Stimulated activated naive CD8-positive, alpha-beta T cell treated with anti-CD3 and anti-CD28 coated beads, Interleukin-15, amount 100 ng/mL, for 72 hours (primary cell): ENCODE data around the gene SHISA6.

Experiments
- ATAC-seq: fragments of 150-1000 bp; cut with Tn5 transposase; 2 replicates; pipeline ENCODE4 v1.10.0; 2021; ENCODE audit warnings: mild to moderate bottlenecking, moderate library complexity
- DNase-seq, 2 donors: peaks; one replicate each; pipeline ENCODE4 v3.0.0; 2021 to 2022
- H3K27ac Mint-ChIP-seq, 2 donors: one replicate each; pipeline ENCODE4 v1.8.0; 2022; ENCODE audit warnings: mild to moderate bottlenecking in 2 of 2, mixed read lengths in 2 of 2, moderate library complexity in 2 of 2
- H3K27me3 Mint-ChIP-seq: one replicate; pipeline ENCODE4 v1.8.0; 2022; ENCODE audit warnings: mixed read lengths
- H3K4me1 Mint-ChIP-seq: one replicate; pipeline ENCODE4 v1.8.0; 2022; ENCODE audit warnings: mild to moderate bottlenecking, mixed read lengths
- H3K4me3 Mint-ChIP-seq, 2 donors: one replicate each; pipeline ENCODE4 v1.8.0; 2022; ENCODE audit warnings: mild to moderate bottlenecking in 2 of 2, mixed read lengths in 2 of 2, moderate library complexity in 1 of 2
- H3K9me3 Mint-ChIP-seq, 2 donors: one replicate each; pipeline ENCODE4 v1.8.0; 2022; ENCODE audit warnings: mixed read lengths in 2 of 2

SHISA6 gene

DNA sequence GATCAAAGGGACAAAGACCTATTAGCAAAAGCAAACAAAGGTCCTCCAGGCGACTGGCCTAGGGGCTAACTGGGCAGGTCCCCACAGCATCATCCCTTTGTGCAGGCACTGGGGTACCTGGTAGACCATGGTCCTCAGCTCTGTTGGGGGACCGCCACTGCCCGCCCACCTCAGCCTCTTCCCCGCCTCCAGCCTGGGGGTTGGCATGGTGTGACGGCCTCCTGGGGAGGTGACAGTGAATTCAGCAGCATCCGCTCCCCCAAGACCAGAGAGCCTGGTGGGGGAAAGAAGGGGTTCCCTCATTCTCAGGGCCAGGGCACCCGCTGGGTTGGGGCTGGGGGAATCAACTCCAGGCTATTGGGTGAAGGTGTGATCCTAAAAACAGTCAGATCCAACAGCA lies 318.6 kb downstream of the SHISA6 start:
- Mint-ChIP-seq H3K27me3 (no peaks in the 10 kb centered on the region), H3K4me1 (no peaks in the 10 kb centered on the region)
- DNase-seq: no peak

DNA sequence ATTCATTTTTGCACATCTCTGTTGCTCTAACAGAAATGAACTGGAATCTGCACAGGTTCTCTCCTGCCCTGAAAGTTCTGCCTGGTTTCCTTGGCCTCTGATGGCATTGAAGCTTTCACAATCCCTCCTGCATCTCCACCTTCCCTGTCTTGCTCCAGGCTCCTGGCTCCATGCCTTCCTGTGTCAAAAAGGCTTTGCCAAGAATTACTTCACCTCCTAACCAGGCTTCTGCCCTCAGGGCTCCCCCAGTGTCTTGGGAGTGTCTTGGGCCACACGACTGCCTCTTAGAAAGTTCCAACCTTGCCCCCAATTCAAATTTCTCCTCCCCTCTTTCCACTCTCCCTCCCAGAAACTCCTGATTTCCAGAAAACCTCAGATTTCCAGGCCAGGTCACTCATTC lies 320.3 kb downstream of the SHISA6 start:
- Mint-ChIP-seq H3K4me3 (no peak overlapping the region), H3K4me1 (no peaks in the 10 kb centered on the region), H3K9me3 (no peaks in the 10 kb centered on the region), H3K27me3 (no peaks in the 10 kb centered on the region), H3K27ac (no peak overlapping the region)
- no peak for ATAC-seq
- DNase-seq: no peak

More for the DNA sequence above, 318.6 kb downstream of the SHISA6 start:
- ATAC-seq: no peak
- Mint-ChIP-seq H3K27ac (no peak overlapping the region), H3K4me3 (no peak overlapping the region), H3K9me3 (peaks cover 0 to 4% of the 10 kb centered on the region in 2 donors)

DNA sequence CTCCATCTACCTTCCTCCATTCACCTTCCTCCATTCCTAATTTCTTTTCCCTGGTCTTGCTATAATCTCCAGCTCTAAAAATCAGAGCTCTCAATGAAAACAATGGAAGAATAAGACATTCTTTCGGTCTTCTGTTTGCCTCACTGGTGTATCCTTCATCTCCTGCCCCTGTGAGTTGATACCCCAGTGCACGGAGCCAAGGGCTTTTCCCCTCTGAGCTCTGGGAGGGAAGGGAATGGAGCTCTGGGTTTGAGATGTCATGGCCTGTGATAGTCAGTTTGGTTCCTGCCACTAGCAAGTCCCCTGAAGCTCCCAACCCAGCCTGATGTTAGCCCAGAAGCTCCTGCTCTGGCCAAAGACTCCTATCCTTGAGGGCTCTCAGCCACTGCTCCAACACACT lies 320.7 kb downstream of the SHISA6 start:
- no peak for DNase-seq
- Mint-ChIP-seq H3K4me1 (no peaks in the 10 kb centered on the region), H3K27ac (no peak overlapping the region), H3K9me3 (no peaks in the 10 kb centered on the region), H3K27me3 (no peaks in the 10 kb centered on the region), H3K4me3 (no peak overlapping the region)
- ATAC-seq: no peak

DNA sequence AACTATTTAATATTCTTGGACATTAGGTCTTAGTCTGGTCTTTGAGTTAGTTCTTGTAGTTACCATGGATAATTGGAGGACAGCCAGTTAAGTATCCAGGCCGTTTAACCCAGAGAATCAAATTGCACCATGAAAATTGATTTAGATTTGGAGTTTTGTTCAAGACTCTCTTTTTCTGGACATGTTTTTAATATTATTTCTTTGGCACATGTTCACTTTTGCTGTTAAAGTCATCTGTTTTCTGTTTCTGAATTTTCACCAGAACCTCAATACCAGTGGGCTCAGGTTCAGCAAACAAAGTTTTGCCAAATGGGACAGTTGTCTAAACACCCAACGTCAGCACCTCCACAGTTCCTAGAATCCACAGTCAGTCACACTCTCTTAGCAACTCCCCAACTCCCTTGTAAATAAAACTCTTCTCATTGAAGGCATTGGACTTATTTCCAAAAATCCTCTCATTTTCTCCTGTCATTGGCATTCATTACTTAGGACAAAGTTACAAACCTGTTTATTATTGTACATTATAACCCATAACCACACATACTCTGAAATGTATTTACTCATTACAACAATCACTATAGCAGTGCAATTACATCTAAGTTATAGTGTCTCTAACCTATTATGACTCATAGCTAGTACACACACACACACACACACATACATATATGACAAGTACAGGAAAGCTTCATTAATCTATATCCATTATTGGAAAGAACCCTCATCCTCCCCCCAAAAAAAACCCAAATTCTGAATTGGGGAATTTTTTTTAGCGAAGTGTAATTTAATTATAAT lies 323.8 kb downstream of the SHISA6 start:
- no peak for DNase-seq
- Mint-ChIP-seq H3K27me3 (no peaks in the 10 kb centered on the region), H3K9me3 (peaks cover 0 to 9% of the 10 kb centered on the region in 2 donors), H3K27ac (no peak overlapping the region), H3K4me3 (no peak overlapping the region), H3K4me1 (no peaks in the 10 kb centered on the region)
- no peak for ATAC-seq

DNA sequence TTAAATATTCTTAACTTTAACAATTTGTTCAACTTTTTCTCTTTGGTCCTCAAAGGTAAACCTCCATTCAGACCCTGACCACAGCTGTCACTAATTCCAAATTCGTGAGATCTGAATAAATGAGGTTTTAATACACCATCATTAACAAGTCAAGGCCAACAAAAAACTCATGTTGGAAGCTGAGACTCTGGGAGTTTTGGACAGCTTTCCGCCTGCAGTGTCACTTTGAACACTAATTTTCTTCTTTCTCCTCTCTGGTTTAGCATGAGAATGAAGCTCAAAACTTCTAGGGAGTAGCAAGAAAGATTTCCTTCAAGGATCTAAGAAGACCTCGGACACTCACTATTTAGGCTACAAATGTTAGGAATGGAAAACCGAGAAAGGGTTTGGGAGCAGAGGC lies 324.6 kb downstream of the SHISA6 start:
- peaks cover 0 to 9% of the 10 kb centered on the region in 2 donors for H3K9me3 Mint-ChIP-seq
- no peaks in the 10 kb centered on the region for H3K4me1 Mint-ChIP-seq
- H3K27ac Mint-ChIP-seq: no peak overlapping the region
- no peaks in the 10 kb centered on the region for H3K27me3 Mint-ChIP-seq
- ATAC-seq (no peak), DNase-seq (no peak)
- no peak overlapping the region for H3K4me3 Mint-ChIP-seq

DNA sequence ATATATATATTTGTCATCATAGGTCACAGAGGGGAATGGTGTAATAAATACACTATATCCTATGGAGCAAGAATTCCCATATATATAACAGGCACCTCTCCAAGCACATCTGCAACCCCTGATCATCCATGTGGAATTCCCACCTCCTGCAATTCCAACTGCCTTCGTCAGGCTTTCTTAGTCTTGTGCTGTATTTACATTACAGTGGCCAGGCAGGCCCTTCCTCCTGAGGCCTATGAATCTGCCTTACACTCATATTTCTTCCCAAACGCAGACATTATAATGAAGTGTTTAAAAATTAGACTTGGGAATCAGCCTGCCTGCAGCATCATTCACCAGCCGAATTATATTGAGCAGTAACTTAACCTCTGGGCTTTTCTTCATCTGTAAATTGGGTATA lies 338.0 kb downstream of the SHISA6 start:
- H3K27ac Mint-ChIP-seq: no peak overlapping the region
- H3K27me3 Mint-ChIP-seq: no peaks in the 10 kb centered on the region
- no peak overlapping the region for H3K4me3 Mint-ChIP-seq
- H3K9me3 Mint-ChIP-seq: peaks cover 0 to 1% of the 10 kb centered on the region in 2 donors
- ATAC-seq: no peak
- no peaks in the 10 kb centered on the region for H3K4me1 Mint-ChIP-seq
- DNase-seq: no peak

DNA sequence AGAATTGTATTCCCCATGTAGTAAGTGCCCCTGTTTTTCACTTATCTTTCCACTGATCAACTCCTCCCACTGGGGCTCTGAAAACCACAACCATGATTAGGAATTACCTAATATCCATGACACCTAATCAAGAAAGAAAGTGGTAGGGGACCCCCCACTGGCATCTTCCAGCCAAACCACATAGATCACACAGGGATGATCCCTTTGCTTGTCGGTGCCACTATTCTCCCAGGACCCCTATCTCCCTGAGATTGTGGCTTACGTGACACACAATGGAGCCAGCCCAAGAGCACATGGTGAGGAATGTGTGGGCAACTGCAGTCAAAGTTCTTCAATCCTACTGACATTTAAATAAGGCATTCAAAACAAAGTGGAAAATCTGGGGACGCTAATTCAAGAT lies 339.7 kb downstream of the SHISA6 start:
- Mint-ChIP-seq H3K4me1 (no peaks in the 10 kb centered on the region), H3K27me3 (no peaks in the 10 kb centered on the region), H3K9me3 (peaks cover 0 to 6% of the 10 kb centered on the region in 2 donors), H3K4me3 (no peak overlapping the region), H3K27ac (no peak overlapping the region)
- ATAC-seq (no peak), DNase-seq (no peak)

DNA sequence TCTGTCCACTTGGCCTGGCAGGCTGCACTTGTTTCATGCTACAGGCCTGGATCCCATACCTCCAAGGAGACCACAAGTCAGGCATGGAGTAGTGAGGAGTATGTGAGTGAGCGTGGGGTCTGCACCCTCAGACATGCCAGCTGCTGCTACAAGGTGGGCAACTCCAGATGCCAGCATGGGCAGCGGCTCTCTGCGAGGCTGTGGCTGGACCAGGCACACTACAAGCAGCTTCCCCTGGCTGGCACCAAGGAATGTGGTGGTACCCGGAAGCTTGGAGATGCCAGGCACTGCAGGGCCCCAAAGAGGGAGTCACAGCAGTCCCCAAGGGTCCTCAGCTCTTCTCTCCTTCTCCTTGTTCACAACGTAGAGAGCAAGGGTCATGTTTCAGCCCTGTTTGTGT lies 341.2 kb downstream of the SHISA6 start:
- no peak overlapping the region for H3K4me3 Mint-ChIP-seq
- no peak overlapping the region for H3K27ac Mint-ChIP-seq
- peaks cover 0 to 6% of the 10 kb centered on the region in 2 donors for H3K9me3 Mint-ChIP-seq
- ATAC-seq (no peak), DNase-seq (no peak)
- no peaks in the 10 kb centered on the region for H3K27me3 Mint-ChIP-seq
- no peaks in the 10 kb centered on the region for H3K4me1 Mint-ChIP-seq

DNA sequence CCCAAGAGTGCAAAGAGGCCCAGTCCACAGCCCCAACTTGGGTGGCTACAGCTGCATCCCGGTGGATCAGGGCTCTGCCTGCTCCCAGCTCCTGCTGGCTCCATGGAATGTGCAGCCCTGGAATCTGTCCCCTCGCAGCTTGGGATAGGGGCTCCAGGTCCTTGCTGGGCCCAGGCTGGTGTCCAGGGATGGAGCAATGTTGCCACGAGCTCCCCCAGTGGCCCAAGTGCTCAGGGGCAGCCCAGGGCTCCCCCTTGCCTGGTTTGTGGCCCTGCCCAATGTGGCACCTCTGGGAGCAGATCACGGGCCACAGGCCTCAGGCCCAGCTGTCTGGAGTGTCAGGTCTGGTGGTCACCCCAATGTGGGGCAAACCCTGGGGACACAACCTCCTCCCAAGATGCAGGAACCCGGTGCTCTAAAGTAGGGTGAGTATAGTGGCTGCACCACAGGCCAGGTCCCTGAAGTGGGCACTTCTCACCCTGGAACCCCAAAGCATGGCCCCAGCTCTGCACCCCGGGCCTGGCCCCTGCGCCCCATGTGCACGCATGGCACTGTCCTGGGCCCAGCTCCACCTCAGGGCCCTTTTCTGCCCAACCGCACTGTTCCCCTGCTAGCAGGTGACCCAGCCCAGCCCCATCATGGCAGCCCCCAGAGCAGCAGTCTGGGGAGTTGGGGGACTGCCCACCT lies 342.4 kb downstream of the SHISA6 start:
- H3K27me3 Mint-ChIP-seq: no peaks in the 10 kb centered on the region
- no peak overlapping the region for H3K4me3 Mint-ChIP-seq
- no peaks in the 10 kb centered on the region for H3K4me1 Mint-ChIP-seq
- H3K9me3 Mint-ChIP-seq: peaks cover 0 to 6% of the 10 kb centered on the region in 2 donors
- no peak for ATAC-seq
- DNase-seq: no peak
- H3K27ac Mint-ChIP-seq: no peak overlapping the region

DNA sequence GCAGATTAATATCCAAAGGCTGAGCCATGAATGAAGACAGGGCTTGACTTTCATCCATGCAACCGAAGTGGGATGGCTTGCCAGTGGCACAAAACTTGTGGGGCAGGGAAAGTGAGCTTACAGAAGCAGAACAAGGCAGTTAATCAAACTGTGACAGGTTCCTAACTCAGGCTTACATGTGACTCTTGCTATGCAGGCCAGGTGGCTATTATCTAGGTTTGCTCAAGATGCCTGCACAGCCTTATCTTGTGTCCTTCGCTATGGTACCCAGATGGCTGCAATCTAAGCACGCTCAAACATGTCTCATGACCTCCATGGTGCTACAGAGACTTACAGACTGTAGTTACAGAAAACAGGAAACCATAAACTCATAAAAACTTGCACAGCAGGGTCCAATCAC lies 348.7 kb downstream of the SHISA6 start:
- Mint-ChIP-seq H3K4me1 (no peaks in the 10 kb centered on the region), H3K27me3 (no peaks in the 10 kb centered on the region), H3K4me3 (no peak overlapping the region), H3K27ac (no peak overlapping the region), H3K9me3 (peaks cover 0 to 7% of the 10 kb centered on the region in 2 donors)
- DNase-seq (no peak), ATAC-seq (no peak)

DNA sequence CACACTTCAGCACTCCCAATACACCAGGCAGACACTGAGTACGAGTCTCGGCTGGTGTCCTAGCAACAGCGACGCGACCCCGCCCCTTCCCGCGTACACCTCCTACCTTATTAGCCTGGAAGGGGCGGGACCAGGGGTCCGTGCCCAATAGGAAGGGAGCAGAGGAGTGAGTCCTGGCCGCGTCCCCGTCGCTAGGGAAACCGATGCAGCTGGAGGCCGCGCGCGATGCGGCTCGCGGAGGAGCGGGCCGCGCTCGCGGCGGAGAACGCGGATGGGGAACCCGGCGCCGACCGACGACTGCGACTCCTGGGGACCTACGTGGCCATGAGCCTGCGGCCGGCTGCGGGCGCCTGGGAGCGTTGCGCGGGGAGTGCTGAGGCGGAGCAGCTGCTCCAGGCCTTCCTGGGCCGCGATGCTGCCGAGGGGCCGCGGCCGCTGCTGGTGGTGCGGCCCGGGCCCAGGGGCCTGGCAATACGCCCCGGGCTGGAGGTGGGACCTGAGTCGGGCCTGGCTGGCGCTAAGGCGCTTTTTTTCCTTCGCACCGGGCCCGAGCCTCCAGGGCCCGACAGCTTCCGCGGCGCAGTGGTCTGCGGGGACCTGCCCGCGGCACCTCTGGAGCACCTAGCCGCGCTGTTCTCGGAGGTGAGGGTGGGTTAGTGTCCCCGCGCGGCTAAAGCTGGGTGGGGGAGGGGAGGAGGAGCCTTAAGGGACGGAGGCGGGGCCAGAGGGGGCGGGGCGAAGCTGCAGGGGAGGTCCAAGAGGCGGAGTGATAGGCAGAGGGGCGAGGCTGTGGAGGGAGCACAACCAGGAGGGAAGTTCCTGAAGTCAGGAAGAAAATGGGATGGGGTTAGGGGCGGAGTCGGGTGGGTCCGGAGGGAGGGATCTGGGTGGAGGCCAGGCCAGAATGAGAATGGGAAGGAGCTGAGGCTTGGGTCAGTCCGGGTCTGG lies 357.5 kb downstream of the SHISA6 start, which contains the start of gene DNAH9:
TSS of gene DNAH9 (plus strand) at position 197 of the 948 bp plus-strand sequence. CDS start at position 226, 29 bp downstream.
- peak; percentile 57 for ATAC-seq
- peak; percentile 4 to 12 for DNase-seq
- Mint-ChIP-seq H3K27ac (no peak within 1 kb of the TSS), H3K4me3 (peak within 1 kb of the TSS; percentile 42 to 52), H3K4me1 (peaks cover 5% of the 10 kb centered on the region), H3K9me3 (peaks cover 4% of the 10 kb centered on the region in 2 donors), H3K27me3 (peaks cover 37% of the 10 kb centered on the region)

DNA sequence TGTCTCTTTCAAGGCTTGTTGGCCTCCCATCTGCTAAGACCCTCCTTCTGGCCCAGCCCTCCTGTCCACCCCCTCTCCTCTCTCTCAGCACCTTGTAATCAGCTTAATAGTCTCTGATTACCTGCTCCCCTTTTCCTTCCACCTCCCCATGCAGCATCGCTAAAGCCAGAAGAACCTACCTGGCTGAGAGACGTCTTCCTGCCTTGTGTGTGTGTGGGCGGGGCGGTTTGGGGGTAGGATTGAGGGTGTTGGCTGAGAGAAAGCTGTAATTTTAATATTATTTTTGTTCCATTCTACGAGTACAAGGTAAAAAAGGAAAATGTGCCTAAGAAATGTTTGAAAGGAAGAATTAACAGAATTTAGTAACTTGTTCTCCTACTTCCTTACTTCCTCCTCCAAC lies 360.6 kb downstream of the SHISA6 start:
- no peak overlapping the region for H3K27ac Mint-ChIP-seq
- H3K9me3 Mint-ChIP-seq: peaks cover 0 to 4% of the 10 kb centered on the region in 2 donors
- no peak overlapping the region for H3K4me3 Mint-ChIP-seq
- DNase-seq (no peak), ATAC-seq (no peak)
- H3K4me1 Mint-ChIP-seq: peaks cover 5% of the 10 kb centered on the region
- peaks cover 33% of the 10 kb centered on the region for H3K27me3 Mint-ChIP-seq

DNA sequence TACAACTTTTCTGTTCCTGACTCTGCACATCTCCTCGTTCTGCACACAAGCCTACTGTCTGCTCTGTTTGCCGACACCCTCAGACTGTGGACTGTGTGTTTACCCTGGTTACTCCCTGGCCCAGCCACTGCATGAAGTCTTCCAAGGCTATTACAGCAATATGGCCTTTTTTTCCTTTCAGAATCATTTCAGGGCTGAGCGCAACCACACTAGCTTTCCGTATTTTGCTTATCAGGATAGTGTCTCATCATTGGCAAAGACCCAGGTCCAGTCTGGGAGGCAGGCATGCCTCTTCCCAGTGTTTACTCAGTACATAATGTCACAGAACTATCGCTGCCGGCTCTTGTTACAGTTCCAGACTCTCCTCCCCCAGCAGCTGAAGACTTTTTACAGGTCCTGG lies 367.4 kb downstream of the SHISA6 start:
- no peaks in the 10 kb centered on the region for H3K9me3 Mint-ChIP-seq
- peaks cover 18% of the 10 kb centered on the region for H3K27me3 Mint-ChIP-seq
- ATAC-seq (no peak), DNase-seq (no peak)
- no peaks in the 10 kb centered on the region for H3K4me1 Mint-ChIP-seq
- H3K27ac Mint-ChIP-seq: no peak overlapping the region
- no peak overlapping the region for H3K4me3 Mint-ChIP-seq

DNA sequence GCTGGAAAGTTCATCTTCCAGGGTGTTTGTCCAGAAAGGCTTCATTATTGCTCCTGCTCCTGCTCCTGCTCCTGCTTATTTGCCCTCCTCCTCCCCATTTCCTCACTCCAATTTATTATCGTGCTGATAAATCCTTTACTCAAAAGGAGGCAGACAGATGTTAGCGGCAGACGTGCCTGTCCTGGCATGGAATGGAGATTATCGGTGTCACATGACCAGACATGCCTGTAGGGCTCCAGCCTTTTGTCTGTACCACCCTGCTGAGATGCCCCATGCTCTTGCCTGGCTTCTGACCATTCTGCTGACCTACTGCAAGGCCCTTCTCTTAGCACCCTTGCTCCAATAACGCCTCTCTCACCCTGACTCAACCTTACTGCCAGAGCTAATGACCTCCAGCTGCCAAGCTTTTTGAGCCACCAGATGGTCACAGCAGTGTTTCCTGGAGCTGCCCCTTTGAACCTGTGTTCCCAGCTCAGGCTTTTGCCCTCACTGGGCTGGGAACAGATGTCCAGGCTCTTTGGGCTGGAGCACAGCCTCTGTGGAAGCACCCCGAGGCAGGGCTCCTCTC lies 370.1 kb downstream of the SHISA6 start:
- ATAC-seq: no peak
- no peak overlapping the region for H3K4me3 Mint-ChIP-seq
- DNase-seq: no peak
- peak overlapping the region in 1 of 2 donors; percentile 56 for H3K27ac Mint-ChIP-seq
- H3K27me3 Mint-ChIP-seq: peaks cover 18% of the 10 kb centered on the region
- H3K4me1 Mint-ChIP-seq: no peaks in the 10 kb centered on the region
- peaks cover 0 to 5% of the 10 kb centered on the region in 2 donors for H3K9me3 Mint-ChIP-seq

DNA sequence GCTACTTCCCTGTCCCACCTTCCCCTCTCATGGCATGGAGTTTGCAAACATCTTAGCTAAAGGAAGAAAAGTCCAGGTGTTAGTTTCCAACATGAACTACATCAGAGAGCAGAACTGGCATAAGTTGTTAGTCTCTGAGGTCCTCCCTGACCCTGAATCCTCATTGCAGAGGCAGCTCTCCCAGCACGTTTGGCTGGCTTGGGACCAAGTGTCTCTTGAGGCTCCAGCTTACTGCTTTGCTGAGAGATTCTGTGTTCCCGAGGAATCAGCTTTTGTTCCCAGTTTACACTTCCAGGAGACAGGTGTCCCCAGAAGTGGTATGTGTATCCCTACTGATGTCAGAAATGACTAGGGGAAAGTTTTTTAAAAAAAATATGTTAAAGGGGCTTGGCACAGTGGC lies 371.9 kb downstream of the SHISA6 start:
- H3K9me3 Mint-ChIP-seq: peaks cover 0 to 5% of the 10 kb centered on the region in 2 donors
- no peak overlapping the region for H3K4me3 Mint-ChIP-seq
- no peak for DNase-seq
- no peaks in the 10 kb centered on the region for H3K4me1 Mint-ChIP-seq
- no peak overlapping the region for H3K27ac Mint-ChIP-seq
- ATAC-seq: no peak
- peaks cover 18% of the 10 kb centered on the region for H3K27me3 Mint-ChIP-seq
